HG03565 (cell line): ENCODE measurements around the gene USPL1.
"Not testable (repeated sequence)": the region's sequence is repeated elsewhere in the genome, so short reads cannot be mapped to it uniquely, and the experiment has no call there.

Experiments used
- ATAC-seq: cut with Tn5 transposase; IDR thresholded peaks from one replicate; pipeline ENCODE4 v1.9.1; 2021; ENCODE audit warnings: mild to moderate bottlenecking, moderate library complexity; ENCODE audit not compliant: unreplicated experiment

USPL1 gene

GRCh38 chr13:30617315-30618185 lies at the start of gene USPL1:
Gene USPL1 (plus strand): TSS chr13:30617920. CDS start chr13:30621141, 3,221 bp downstream.
- ATAC-seq: peak; percentile 83

- ATAC-seq: no peak
Measured at GRCh38 chr13:30569901-30570576, 47.7 kb upstream of the USPL1 start.

- no peak for ATAC-seq
Measured at GRCh38 chr13:30570691-30571090, 47.0 kb upstream of the USPL1 start.

- ATAC-seq: peak; percentile 42
Measured at GRCh38 chr13:30572859-30573275, 44.9 kb upstream of the USPL1 start.

GRCh38 chr13:30576528-30576927 lies 41.2 kb upstream of the USPL1 start:
- ATAC-seq: no peak

DNA sequence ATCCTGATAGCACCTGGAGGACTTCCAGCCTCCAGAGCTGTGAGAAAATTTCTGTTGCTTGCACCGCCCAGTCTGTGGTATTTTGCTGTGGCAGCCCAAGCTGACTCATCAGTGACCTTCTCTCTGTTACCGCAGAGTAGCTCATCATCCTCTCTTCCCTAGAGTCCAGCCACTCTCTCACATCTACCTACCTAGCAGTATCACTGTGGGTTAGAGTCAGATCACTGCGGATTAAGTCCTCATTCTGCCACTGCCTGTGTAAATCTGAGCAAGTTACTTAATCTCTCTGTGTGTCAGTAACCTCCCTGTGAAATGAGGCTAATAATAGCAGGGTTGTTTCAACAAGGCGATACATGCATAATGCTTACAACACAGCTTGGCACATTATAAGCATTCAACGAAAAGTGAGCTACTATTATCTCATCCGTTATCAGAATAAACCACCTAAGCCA lies 40.3 kb upstream of the USPL1 start:
- peak; percentile 86 for ATAC-seq

DNA sequence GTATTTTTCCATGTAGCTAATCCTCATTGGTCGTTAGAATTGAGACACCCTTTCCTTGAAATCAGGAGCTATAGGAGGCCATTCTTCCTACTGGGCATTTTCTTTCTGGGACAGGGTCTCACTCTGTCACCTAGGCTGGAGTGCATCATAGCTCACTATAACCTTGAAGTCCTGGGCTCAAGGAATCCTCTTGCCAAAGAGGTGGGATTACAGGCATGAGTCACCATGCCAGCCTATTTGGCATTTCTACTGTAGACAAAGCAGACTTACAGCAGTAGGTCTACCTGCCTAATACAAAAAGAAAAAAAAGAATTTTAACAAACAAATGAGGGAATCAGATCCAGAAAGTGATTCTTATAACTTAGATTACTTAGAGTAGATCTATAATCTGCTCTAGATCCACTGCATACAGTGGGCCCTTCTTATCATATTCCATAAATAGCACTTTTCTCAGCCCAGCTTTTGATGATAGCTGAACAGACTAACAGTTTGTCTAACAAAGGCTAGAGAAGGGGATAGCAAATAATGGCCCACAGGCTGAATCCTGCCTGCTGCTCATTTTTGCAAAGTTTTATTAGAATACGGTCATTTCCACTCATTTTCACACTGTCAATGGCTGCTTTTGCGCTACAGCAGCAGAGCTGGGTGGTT lies 36.7 kb upstream of the USPL1 start:
- no peak for ATAC-seq

- ATAC-seq: no peak
Measured at GRCh38 chr13:30581582-30581981, 36.1 kb upstream of the USPL1 start.

GRCh38 chr13:30584051-30584731 lies 33.5 kb upstream of the USPL1 start:
- ATAC-seq: no peak

DNA sequence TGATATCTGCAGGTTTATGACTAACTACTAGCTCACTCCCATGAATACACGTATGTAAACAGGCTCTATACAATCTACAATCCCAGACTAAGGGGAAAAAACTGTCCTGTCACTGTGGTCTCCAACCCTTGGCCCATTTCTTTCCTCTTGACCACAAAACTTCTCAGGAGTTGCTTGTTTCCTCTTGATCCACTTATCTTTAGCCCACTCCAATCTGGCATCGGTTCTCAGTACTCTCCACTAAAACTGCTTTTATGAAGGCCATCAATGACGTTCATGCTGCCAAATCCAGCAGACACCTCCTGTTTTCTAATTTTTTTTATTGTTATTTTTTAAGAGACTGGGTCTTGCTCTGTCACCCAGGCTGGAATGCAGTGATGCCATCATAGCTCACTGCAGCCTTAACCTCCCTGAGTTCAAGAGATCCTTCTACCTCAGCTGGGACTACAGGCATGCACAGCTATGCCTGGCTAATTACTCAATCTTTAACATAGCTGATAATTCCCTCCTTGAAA lies 31.9 kb upstream of the USPL1 start:
- ATAC-seq: no peak

DNA sequence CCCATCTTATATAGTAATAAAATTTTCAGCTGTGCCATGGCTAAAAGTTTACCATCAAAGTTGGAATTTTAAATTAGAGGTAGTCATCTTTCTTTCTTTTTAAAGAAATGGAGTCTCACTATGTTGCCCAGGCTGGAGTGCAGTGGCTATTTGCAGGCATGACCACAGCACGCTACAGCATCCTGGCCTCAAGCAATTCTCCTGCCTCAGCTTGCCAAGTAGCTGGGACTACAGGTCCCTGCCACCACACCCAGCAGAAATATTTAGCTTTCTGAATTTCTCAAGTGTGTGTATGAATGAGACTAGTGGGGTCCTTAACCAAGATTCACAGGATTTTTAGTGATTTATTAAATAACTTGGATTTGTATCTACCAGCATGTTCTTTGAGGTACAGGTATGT lies 30.5 kb upstream of the USPL1 start:
- no peak for ATAC-seq

- ATAC-seq: no peak
Measured at GRCh38 chr13:30587739-30588138, 30.0 kb upstream of the USPL1 start.

- ATAC-seq: no peak
Measured at GRCh38 chr13:30593001-30593400, 24.7 kb upstream of the USPL1 start.

DNA sequence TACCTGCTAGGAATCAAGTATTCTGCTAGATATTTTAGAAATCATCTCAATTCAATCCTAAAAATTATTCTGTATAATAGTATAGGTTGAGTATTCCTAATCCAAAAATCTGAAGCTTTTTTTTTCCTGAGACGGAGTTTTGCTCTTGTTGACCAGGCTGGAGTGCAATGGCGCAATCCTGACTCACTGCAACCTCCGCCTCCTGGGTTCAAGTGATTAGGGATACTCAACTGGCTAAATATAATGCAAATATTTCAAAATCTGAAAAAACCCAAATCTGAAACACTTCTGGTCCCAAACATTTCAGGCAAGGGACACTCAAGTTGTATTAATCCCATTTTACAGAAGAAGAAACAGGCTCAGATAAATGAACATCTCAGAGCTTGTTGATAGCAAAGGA lies 17.2 kb upstream of the USPL1 start:
- no peak for ATAC-seq

GRCh38 chr13:30601836-30602235 lies 15.9 kb upstream of the USPL1 start:
- no peak for ATAC-seq

- ATAC-seq: no peak
Measured at GRCh38 chr13:30605052-30605451, 12.7 kb upstream of the USPL1 start.

DNA sequence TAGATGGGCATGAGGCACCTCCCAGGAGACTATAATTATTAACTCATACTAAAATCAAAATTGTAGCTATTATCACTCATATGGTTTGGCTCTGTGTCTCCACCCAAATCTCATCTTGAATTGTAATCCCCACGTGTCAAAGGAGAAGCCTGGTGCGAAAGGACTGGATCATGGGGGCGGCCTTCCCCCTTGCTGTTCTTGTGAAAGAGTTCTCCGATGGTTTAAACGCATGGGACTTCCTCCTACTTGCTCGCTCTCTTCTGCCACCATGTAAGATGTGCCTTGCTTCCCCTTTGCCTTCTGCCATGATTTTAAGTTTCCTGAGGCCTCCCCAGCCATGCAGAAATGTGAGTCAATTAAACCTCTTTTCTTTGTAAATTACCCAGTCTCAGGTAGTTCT lies 10.5 kb upstream of the USPL1 start:
- ATAC-seq: not testable (repeated sequence)

DNA sequence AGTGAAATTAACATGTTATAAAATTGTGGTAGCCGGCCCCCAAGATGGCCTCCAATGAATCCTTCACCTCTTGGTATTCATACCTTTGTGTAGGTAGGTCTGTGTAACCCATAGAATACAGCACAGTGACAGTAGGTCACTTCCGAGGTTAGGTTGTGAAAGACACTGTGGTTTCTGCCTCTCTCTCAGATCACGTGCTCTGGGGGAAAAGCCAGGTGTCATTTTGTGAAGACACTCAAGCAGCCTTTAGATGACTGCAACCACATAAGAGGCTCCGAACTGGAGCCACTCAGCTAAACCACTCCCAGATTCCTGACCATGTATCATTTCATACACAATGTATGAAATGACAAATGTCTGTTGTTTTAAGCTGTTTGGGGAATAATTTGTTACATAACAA lies 9.8 kb upstream of the USPL1 start:
- ATAC-seq: peak; percentile 96

DNA sequence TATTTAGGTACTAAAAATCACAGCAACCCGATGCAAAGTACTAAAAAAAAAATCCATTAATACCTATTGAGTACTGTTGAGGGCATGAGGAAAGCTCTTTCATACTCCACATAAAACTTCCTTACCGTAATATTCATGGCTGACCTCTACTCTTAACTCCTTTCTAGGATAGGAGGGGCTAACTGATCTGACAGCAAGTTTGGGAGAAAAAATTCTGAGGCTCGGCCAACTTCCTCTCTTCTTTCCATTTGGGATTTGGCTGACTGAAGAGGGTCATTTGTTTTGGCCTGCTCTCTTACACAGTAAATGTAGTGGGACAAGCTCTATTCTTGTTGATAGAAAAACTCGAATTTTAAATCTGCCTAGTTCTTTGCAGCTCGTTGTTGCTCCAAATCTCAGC lies 9.4 kb upstream of the USPL1 start:
- no peak for ATAC-seq

DNA sequence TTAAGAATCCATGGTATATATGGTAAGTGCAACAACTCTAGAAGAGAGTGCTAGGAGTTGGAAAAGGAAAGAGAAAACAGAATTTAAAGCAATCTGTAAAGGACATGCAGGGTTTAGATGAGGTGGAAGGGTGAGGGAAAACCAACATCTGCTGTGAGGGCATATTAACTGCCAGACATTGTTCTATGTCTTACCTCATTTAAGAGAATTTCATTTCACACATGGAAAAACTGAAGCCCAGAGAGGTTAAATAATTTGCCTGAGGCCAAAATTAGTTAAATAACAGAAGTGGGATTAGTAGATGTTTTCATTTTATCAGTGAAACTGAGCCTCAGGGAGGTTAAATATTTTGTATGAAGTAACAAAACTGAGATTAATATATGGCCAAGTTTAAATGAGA lies 7.4 kb upstream of the USPL1 start:
- ATAC-seq: no peak

DNA sequence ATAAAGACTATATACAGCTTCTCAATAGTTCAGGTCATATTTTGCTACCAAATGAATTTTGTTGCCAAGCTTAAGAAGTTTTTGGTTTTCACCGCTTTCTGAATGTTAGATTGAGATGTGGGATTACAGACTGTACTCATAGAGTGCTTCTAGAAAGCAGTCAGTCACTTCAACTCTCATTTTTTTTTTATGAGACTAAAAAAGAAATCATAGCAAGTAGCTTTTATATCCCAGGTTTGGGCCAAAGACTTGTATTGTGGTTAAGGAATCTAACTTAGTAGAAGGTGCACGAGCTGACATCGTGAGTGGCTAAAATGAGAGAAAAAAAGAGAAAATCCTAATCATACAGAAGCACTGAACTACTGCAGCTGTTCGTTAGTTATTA lies 2.2 kb upstream of the USPL1 start:
- ATAC-seq: no peak
